Mammary epithelial cell (primary cell): ENCODE data around the gene SF3B6.

ENCODE experiments used
- EZH2 ChIP-seq: IDR thresholded peaks from 2 replicates; pipeline ENCODE4 v1.6.1; 2012; ENCODE audit warnings: low read length, inconsistent platforms, borderline replicate concordance
- TF ChIP-seq, protein P1 (sequence below), 2 donors: IDR thresholded peaks in 1 of 2; conservative IDR thresholded peaks in 1 of 2; 2 replicates each; pipeline ENCODE4 v1.5.1; 2011 to 2012; ENCODE audit warnings: inconsistent platforms in 2 of 2, low read length in 2 of 2, mild to moderate bottlenecking in 2 of 2, control low read depth in 1 of 2, low read depth in 1 of 2; ENCODE audit not compliant: insufficient read depth in 1 of 2; ENCODE audit errors: extremely low read depth in 1 of 2

GRCh38 chr2:24038786-24039499, 37.2 kb downstream of the SF3B6 start:
- TF ChIP-seq, protein P1, sequence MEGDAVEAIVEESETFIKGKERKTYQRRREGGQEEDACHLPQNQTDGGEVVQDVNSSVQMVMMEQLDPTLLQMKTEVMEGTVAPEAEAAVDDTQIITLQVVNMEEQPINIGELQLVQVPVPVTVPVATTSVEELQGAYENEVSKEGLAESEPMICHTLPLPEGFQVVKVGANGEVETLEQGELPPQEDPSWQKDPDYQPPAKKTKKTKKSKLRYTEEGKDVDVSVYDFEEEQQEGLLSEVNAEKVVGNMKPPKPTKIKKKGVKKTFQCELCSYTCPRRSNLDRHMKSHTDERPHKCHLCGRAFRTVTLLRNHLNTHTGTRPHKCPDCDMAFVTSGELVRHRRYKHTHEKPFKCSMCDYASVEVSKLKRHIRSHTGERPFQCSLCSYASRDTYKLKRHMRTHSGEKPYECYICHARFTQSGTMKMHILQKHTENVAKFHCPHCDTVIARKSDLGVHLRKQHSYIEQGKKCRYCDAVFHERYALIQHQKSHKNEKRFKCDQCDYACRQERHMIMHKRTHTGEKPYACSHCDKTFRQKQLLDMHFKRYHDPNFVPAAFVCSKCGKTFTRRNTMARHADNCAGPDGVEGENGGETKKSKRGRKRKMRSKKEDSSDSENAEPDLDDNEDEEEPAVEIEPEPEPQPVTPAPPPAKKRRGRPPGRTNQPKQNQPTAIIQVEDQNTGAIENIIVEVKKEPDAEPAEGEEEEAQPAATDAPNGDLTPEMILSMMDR (conservative IDR thresholded peaks at IDR 0.05 in 1 of 2, IDR thresholded peaks at IDR 0.05 in 1 of 2; ENCODE audit: extremely low read depth in 1 of 2, insufficient read depth in 1 of 2, low read depth in 1 of 2, low read length in 2 of 2), result no peak
- TF ChIP-seq EZH2, result no peak
